Erythroblast (primary cell): ENCODE data around the gene PTEN.
"Not testable (repeated sequence)": the region's sequence is repeated elsewhere in the genome, so short reads cannot be mapped to it uniquely, and the experiment has no call there.

Experiments used
- GATA1 ChIP-seq: IDR thresholded peaks from 2 replicates; pipeline ENCODE4 v1.6.1; 2011; ENCODE audit warnings: low read depth, mild to moderate bottlenecking, control low read depth, low read length, moderate library complexity
- POLR2A ChIP-seq: IDR thresholded peaks from 2 replicates; pipeline ENCODE4 v1.6.1; 2011; ENCODE audit warnings: mild to moderate bottlenecking, low read length

GRCh38 chr10:87869139-87869538 is 5.7 kb downstream of the PTEN start:
- TF ChIP-seq POLR2A, GATA1: not testable (repeated sequence)
